HG03342 (cell line): ENCODE results near the gene ENTHD1.
A peak's percentile ranks its signal among the peaks of the same experiment; 100 is the strongest.
"Not testable (repeated sequence)": the region's sequence is repeated elsewhere in the genome, so short reads cannot be mapped to it uniquely, and the experiment has no call there.

Experiments
- ATAC-seq: cut with Tn5 transposase; IDR thresholded peaks from one replicate; pipeline ENCODE4 v1.9.1; 2021; ENCODE audit warnings: mild to moderate bottlenecking, moderate library complexity; ENCODE audit not compliant: unreplicated experiment

ENTHD1 gene

GRCh38 chr22:39901565-39902146, 8.1 kb upstream of the ENTHD1 start:
- ATAC-seq: no peak

GRCh38 chr22:39900306-39901227, 7.0 kb upstream of the ENTHD1 start, which contains the start of gene GRAP2:
Gene GRAP2, plus strand, starts transcription at chr22:39901084. Its CDS starts 46,023 bp downstream, at chr22:39947107.
- ATAC-seq: no peak

- ATAC-seq: peak; percentile 77
These were observed 5.4 kb upstream of the ENTHD1 start for GRCh38 chr22:39898997-39899396.

GRCh38 chr22:39897841-39898240, 4.3 kb upstream of the ENTHD1 start:
- no peak for ATAC-seq

DNA sequence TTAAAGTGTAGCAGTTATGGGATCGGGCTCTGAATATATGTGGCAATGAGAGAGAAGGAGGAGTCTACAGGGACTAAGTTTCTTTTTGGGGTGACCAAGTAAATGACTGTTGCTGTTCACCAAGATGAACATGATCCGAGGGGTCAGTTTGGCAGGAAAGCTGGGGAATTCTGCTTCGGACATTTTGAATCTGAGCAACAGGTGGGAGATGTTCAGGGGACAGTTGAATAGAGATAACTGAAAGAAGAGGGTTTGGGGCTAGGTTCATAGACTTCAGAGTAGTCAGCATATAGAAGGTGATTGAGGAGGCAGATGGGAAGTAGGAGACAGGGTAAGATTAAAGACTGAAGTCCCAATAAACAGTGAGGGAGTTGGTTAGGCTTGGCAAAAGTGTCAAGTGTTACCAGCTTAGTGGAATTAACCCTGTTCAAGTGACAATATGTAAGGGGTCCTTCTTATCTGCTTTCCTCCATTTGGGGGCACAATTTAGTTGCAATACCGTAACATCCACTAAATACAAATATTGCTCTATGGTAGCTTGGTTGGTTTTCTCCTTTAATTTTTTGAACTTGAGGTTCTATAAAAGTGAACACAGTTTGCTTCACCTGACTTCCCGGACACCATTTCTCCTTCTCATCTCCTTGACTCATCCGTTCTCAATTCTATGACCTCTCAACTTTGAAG, 2.9 kb upstream of the ENTHD1 start:
- ATAC-seq: no peak

GRCh38 chr22:39895682-39896081, 2.1 kb upstream of the ENTHD1 start:
- ATAC-seq: no peak

DNA sequence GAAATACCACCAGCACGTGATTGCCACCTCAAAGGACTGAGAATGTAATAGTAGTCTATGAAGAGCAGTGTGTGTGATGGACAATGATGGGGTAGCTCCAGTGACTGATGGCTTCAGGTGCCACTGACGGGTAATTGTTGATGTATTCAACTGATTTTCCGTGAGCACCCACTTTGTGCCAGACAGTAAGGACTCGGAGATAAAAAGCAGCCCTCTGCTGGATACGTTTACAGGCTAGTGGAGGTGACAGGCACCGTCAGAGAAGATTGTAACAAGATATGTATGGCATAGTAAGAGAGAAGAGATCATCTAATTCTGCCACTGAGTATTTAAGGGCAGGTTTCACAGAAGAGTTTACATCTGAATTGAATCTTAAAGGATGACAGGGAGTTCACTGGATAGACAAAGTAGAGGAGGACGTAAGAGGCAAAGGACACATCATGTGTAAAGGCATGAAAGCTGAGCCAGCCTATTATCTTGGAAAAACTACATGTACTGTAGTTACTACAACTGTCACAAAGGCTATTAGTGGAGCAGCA, 1.1 kb upstream of the ENTHD1 start:
- ATAC-seq: no peak

DNA sequence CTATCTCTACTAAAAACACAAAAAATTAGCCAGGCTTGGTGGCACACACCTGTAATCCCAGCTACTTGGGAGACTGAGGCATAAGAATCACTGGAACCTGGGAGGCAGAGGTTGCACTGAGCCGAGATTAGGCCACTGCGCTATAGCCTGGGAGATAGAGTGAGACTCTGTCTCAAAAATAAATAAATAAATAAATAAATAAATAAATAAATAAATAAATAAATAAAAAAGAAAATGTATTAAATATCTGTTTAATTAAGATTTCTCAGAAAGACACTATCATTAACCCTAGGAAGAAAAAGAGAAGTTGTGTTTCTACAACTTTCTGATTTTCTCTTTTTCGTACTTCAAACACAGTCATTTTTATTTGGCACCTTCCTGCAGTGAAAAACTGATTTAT, 3.6 kb downstream of the ENTHD1 start:
- not testable (repeated sequence) for ATAC-seq

DNA sequence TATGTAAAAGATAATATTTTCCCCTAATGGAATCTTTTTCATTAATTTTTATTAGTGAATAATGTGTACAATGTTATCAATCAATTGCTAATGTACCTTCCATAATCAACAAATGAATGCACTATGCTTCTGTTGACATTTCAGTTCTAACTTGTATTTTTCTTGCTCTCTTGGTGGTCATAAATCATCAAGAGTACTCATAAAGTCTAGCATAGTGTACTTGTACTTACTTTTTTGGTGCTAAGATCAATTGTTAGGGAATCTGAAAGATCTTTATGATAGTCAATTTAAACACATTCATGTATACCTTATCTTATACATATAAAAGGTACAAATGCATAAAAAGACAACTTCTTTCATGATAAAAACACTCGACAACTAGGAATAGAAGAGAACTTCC, 10.5 kb downstream of the ENTHD1 start:
- ATAC-seq: no peak

DNA sequence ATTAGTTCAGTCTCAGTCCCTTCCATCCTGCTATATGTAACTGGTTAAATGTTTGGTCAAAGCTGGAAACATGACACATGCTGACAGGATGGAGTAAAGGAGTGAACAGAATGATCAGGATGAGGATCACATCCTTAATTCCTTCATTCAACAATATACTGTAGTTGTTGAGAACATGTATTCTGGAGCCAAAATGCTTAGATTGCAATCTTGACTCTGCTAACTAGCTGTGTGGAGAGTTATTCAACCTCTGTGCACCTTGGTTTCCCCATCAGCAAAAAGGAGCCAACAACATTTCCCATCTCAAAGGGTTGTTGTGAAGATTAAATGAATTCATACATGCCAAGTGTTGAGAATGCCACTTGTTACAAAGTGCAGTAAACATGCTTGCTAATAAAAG, 12.8 kb downstream of the ENTHD1 start:
- no peak for ATAC-seq

GRCh38 chr22:39877079-39877845, 16.3 kb downstream of the ENTHD1 start:
- ATAC-seq: no peak

GRCh38 chr22:39875176-39875885, 18.2 kb downstream of the ENTHD1 start:
- not testable (repeated sequence) for ATAC-seq

- ATAC-seq: no peak
These were observed 19.6 kb downstream of the ENTHD1 start for GRCh38 chr22:39873965-39874364.

DNA sequence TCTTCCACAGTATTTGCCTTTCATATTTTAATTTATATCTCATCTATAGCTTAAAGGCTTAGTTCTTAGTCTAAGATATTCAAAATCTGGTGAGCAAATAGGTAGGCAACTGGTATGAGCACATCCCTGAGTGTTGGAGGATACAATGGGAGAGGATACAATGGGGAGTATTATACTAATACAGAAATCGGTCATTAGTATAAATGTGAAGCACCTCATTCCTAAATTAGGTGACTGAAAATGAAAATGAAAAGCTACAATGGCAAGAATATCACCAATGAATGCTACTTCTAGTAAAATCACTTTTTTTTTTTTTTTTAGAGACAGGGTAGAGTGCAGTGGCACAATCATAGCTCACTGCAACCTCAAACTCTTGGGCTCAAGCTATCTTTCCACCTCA, 21.0 kb downstream of the ENTHD1 start:
- ATAC-seq: no peak

- no peak for ATAC-seq
These were observed 22.4 kb downstream of the ENTHD1 start for GRCh38 chr22:39871008-39871798.

- not testable (repeated sequence) for ATAC-seq
These were observed 23.8 kb downstream of the ENTHD1 start for GRCh38 chr22:39869797-39870196.

DNA sequence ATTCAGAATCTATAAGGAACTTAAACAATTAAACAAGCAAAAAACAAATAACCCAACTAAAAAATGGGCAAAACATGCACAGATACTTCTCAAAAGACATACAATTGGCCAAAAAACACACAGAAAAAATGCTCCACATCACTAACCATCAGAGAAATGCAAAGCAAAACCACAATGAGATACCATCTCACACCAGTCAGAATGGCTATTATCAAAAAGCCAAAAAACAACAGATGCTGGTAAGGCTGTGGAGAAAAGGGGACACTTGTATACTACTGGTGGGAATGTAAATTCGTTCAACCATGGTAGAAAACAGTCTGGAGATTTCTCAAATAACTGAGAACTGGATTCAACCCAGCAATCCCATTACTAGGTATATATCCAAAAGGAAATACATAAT, 24.8 kb downstream of the ENTHD1 start:
- ATAC-seq: no peak

DNA sequence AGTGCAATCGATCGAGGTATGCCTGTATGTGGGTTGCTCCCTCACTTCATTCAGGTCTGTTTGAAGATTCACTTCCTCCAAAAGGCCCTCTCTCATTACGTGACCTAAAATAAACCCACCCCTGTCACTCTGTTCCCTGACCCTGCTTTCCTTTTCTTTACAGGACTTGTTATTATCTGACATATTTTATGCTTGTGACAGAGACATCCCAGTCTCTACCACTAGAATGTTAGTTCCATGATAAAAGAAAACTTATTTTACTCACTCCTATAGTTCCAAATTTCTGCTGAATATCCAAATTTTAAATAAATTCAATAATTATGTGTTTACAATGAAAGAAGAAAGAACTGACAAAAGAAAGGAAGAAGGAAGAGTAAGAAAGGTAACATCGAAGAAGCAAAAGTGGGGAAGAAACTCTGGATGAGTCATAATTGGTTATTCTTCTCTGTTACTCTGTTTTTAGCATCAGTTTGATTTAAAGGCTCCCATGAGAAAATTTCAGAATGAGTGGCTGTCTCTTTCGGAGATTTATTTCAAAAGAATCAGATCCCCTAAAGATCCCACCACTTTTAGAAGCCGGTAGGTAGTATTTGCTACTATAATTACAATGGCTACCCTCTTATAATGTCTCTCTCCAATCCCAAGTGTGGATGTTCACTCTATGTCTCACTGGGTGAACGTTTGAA, 33.5 kb downstream of the ENTHD1 start:
- ATAC-seq: no peak

DNA sequence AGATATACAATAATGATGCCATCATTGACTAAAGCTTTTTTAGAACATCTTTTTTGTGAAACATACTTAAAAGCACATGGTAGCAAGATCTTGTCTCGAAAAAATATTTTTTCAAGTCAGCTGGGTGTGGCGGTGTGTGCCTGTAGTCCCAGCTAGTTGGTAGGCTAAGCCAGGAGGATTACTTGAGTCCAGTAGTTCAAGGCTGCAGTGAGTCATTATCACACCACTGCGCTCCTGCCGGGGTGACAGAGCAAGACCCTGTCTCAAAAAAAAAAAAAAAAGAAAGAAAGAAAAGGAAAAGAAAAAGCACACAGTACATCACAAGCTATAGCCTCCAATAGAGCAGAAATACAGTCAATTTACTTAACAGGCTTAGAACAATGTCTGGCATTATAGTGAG, 37.0 kb downstream of the ENTHD1 start:
- no peak for ATAC-seq
